SHP77 treated with DMSO at 0.1 percent for 48 hours (cell line): Measurements from ENCODE around the gene SNX20.

Experiments used
- DNase-seq: peaks from one replicate; lab custom pipeline; 2025; lab: John Stamatoyannopoulos, UW

SNX20 gene

DNA sequence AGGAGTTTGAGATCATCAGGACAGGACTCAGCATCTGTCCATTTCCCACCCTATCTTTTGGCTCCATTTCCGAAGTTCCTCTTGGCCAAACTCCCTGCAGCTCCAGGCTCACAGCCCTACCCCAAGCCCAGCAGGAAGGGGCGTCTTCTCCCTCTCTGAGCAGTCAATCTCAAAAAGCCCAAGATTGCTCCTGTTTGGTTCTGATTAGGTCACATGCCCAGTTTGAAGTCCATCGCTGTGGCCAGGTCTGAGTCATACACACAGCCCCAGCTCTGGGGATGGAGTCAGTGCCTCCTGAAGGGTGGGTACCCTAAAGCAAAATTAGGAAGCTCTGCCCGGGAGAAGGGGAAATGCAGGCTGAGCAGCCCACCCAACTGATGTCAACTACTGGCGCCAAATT lies 23.9 kb downstream of the SNX20 start:
- DNase-seq = no peak

DNA sequence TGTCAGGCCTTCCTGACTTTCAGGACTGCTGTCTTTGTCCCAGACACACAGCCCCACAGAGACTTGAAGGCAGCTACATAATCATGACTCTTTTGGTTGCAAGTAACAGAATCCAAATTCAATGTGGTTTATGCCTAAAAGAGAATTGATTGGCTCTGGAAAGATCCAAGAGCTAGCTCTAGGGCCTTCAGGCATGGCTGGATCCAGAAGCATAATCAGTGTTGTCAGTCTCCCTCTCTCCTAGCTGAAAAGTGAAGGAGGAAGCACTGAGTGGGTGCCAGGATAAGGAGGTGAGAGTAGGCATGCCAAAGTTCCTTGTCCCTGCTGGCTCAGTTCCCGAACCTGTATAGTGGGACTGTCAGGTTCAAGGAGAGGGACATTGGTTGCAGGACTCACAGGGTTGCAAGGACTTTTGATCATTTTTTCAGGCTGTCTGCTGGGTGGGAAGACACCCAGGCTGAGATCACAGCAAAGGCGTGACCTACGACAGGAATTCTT lies 25.5 kb downstream of the SNX20 start:
- no peak for DNase-seq

DNA sequence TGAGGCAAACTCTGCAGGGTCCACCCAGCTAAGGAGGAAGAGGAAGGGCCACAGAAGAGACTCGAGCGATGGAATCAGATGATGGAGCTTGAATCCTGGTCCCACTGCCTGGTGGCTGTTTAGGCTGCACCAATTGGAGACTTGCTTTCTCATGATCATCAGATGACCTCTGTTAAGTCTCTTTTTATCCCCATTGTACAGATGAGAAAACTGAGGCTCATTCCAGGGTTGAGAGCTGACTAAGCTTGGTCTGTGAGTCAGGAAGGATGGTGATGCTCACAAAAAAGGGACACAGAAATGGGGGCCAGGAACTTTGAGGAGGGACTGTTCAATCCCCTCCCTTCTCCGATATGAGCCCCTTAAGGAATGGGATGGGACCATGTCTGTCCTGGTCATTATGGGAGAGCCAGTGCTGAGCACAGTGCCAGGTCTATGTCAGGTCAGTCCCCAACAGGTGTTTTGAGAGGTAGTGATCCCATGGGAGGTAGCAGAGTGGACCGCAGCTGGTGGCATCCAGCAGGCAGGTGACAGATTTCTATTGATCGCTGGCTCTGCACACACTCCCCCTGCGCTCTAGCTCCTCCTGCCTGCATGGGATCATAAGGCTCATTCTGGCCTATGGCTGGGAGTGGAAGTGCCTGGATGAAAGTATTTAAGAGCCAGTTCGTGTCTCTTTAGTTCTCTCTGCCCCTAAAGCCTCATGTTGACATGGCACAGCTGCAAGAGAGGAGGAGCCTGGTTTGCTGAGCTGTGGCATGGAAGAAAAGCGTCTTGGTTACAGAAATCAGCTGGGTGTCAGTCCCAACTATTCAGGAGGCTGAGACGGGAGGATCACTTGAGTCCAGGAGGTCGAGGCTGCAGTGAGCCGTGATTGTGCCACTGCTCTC lies 27.2 kb downstream of the SNX20 start:
- DNase-seq = no peak

DNA sequence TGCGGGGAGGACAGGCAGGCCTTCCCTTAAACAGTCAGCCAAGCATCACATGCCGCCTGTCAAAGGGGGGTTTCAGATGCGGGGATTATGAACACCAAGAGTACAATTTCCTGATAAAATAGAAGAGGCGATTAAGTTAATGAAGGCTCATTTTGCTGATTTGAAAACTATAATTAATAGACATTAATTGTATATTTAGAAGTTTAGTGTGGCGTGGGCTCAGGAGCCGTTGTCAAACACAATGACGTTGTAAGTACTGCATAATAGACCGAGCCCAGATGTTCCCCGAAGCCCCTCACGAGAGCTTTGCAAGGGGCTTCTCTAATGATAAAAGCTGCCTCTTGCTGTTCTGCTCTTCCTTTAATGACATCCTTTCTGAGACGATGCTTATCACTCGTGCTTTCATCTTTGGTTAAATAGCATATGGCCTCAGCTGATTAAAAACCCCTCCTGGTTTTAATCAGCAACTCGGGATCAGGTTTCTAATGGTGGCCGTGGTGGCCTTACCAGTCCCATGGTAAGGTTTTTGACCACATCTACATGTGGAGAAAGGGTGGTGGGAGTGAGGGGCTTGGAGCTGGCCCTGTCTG lies 28.2 kb downstream of the SNX20 start:
- DNase-seq = no peak

DNA sequence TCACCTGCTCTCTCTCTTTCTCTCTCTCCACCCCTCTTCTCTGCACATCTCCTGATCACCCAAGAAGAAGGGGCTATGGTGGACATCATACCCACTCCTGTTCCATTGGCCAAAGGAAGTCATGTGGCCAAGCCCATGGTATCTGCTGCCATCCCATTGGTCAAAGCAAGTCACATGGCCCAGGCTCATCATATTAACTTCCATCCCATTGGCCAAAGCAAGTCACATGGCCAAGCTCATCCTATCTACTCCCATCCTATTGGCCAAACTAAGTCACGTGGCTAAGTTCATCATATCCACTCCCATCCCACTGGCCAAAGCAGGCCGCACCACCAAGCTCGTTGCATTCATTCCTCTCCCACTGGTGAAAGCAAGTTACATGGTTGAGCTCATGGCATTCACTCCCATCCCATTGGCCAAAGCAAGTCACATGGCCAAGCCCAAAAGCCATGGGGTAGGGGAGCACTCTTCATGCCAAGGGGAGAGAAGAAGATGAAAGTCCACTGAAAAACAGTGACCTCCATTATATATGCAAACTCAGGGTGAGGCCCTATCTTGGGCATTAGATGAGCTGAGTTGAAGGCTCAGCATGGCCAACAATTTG lies 29.2 kb downstream of the SNX20 start:
- DNase-seq = no peak

DNA sequence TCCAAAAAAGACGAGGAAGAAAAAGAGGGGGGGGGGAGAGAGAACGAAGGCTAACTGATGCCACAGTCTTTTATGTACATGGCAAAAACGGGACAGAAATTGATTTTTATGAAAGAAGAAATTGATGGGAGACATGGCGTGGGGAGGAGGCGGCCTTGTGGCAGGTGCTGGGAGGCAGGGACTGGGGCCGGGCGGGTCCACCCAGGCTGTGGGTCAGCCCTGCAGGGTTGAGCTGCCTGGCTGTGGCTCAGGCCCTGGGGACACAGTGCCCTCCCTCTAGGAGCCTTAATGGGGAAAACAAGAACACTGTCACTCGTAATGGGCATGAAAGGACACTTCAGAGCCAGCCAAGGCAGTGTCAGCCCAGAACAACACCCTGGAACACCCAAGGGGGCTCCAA lies 34.8 kb downstream of the SNX20 start:
- no peak for DNase-seq

DNA sequence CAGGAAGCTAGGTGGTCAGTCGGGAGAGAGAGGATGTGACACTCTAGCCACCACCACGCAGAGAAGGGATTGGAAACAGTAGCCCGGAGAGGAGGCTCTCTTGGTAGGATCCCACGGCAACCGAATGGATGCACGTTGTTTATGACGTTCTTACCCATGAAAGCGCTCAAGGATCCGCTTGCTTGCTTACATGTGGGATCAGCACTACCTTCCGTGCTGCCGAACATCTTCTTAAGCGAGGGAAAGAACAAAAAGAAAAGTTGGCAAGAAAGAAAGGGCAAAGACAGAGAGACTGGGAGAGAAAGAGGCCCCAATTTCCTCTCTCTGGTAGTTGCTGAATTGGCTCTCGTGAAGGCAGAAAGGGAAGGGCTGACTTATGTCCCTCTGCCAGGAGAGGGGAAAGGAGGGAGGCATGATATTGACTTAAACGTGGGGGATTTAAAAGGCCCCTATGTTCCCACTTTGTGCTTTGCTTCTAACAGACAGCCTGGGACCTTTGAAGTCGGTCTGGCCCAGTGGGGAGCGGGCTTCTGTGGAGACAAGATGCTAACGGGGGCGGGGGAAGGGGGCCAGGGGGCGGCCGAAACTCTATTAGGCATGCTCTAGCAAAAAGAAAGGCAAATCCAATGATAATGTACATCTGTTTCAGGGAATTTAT lies 35.4 kb downstream of the SNX20 start:
- DNase-seq = no peak

DNA sequence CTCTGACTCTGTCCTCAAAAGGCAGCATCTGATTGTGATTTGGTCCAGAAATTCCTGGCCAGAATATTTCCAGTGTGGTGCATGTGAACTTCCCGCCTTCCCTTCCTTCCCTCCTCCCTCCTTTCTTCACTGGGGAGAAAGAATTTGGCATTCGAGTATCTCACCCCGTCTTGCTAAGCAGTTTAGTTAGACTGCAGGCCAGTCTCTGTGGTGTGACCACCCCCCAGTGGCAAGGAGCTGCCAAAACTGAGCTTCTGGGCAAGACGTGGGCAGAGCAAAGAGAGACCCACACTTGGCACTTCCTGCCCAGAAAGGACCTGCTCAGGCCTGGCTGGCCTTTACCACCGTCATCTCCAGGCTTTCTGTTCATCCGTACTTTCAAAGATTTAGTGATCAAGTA lies 36.4 kb downstream of the SNX20 start:
- no peak for DNase-seq

DNA sequence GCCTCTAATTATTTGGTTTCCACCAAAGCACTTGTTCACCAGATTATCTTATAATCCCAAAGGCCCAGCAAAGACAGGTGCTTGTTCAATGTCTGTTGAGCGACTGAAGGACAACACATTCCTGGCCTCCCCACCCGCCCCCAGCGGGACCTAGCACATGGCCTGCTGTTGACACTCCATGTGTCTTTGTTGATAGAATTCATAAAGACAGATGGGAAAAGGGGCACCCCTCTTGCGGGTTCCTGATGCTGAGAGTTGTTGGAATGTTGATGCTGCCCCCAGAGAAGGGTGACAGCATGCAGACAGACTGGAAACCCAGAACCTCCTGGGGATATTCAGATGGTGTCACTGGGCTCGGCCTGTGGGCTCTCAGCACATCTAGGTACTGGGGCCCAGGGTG lies 36.9 kb downstream of the SNX20 start:
- DNase-seq = no peak

DNA sequence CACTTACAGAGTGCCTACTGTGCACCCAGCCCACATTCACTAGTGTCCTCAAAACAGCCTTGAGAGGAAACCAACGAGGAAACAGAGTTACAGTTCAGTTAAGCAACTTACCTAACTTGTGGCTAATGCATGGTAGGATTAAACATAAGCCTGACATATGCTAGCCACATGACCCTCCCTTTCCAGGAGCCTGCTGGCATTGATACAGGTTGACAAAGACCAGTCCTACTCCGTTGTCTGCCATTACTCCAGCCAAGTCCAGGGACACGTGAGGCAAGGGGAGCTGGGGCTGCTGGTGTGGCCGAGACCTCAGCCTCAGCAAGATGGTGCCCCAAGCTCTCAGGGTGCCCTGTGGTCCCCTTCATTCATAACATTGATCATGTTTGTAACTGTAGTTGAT lies 37.9 kb downstream of the SNX20 start:
- DNase-seq = no peak

DNA sequence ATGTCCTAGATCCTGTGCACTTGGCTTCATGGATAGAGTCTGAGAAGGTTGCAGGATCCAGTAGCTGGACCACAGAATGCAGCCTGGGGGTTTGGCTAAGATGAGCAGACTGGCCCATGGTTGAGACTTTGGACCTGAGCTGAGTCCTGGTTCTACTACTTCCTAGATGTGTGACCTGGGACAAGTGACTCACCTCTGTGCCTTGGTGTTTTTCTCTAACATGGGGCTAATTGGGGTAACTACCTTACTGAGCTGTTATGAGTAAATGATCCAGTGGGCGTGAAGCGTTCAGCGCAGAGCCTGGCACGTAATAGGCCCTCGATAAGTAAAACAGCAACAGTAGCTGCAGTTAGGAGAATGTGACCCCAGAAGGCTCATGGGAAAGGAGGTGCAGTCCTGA lies 38.8 kb downstream of the SNX20 start:
- DNase-seq = no peak

DNA sequence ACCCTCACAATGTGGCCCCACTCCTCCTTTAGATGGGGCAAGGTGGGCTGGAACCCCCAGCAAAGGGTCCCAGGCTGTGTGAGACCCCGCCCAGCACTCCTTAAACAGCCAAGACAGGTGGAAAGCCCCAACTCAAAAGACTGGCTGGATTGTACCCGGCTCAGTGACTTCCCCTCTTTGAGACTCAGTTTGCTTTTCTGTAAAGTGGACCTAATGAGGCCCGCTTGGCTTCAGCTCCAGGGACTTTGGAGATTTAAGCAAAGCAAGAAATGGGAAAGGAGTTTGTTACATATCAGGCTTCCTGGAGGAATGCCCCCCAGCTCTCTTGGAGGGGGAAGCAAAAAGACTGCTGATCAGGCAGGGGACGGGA lies 39.3 kb downstream of the SNX20 start:
- DNase-seq = no peak

DNA sequence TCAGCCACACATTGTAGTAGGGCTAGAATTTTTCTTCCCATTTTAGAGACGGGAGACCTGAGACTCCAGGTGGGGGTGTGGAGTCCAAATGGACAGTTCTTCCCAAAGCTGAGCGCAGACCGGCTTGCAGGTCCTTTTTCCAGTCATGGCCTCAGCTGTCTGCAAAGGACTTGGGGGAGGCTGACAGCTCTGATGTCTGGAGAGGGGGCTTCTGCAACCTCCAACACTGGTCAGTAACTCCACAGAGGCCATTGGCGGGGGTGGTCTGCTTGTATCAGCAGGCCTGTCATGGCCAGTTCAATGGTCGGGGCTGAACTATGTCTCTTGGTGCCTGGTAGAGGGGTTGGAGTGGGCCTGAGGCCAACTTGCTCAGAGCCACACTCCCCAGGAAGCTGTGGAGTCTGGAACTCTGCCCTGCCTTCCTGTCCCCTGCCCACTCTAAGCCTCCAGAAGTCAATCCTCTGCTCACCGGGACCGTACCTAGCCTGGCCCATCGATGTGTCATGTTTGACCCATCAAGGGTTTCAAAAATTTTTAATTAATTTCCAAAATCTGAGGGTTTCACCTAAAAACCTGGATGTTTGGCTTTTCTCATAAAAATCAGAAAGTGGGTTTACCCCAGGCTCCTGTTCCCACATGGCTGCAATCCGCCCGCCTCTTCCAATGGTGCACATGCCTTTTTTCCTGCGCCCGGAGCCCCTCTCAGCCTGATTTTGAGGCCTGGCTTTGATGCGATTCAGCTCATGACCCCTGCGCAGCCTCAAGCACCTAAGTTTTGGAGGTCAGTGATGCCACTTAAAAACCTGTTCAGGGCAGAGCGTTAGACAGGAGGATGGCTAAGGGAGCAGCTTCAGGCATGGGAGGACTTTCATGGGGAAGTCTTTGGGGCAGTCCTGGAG lies 39.9 kb downstream of the SNX20 start:
- no peak for DNase-seq

DNA sequence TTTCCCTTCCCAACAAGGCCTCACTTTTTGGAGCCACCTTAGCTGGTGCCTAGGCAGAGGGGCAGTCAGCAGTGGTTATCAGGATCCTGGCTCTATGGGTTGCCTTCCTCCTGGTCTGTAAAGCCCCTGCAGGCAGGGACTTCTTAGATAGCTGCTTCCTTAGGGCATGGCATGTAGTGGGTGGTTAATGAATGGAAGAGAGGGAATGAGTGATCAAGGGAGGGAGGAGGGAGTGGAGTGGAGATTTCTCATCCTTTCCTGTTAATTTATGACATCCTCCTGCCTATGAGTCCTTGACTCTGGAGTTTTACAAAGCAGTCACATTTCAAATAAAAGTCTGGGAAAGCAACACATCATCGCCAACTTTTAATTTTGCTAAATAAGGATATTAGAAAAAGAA lies 40.7 kb downstream of the SNX20 start:
- no peak for DNase-seq

DNA sequence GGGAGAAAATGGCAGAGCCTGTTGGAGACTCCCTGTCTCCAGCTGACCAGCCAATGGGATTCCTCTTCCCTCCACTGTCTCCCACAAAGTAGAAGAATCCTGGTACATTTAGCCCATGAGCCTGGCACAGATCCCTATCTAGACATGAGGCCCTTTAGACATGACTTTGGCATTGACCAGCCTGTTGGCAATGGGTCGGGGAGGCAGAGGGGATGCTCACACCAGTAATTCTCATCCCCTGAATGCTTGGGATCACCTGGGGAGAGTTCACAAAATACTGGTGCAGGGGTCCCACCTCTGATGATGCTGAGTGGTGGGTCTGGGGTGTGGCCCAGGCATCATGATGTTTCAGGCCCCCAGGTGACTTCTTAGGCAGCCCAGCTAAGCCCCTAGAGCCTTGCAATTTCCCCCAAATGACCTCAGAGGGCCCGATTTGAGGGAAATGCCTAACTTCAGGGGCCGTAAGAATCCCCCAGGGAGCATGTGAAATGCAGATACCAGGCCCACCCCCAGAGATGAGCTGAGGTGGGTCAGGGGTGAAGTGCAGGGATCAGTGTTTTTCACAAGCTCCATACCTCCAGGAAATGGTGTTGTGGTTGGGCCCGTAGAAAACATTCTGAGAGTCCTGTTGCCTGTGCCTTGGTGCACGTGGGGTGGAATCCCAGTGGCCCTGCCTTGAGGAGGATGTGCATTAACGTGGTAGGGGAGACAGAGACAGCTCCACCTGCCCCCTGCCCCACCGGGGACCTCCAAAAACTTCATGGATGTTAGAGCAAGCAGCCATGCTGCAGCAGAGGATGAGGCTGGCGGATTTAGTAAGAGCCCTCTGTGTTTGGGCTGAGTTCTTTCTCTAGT lies 42.1 kb downstream of the SNX20 start:
- DNase-seq = no peak

DNA sequence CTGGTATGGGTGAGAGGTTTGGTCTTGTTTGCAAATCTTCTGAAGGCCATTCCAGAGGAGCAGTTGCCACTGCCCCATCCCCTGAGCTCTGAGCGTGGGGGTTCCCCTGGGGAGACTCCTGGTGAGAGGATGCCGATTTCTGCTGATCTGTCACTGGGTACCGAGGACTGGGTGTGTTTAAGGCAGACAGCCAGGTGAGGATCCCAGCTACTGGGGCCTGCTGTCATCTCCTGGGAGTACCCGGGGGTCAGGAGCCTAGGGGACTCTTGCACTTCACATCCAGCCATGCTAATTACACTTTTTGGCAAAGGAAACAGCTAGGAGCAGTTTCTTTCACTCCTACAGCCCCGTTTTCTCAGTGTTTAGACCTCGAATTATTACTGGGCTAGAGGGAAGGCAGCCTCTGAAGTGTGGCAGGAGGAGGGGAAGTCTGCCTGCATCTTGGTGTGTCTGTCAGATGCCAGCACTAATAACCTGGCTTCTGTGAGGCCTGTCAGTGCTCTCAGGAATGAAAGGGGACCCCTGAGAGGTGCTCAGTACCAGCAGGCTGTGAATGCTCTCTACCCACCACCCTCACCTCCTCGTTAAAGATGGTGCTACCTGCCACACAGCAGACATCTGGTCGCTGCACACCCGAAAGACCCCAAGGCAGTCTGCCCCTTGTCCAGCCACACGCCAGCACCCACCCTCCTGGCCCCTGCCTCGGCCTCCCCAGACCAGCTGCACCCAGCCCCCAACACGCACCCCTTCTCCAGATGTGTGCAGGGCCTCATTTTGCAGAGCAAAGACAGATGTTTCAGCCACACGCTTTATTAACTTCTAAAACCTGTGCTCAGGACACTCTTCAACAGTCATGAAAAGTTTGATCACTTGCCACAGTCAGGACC lies 43.2 kb downstream of the SNX20 start:
- no peak for DNase-seq

DNA sequence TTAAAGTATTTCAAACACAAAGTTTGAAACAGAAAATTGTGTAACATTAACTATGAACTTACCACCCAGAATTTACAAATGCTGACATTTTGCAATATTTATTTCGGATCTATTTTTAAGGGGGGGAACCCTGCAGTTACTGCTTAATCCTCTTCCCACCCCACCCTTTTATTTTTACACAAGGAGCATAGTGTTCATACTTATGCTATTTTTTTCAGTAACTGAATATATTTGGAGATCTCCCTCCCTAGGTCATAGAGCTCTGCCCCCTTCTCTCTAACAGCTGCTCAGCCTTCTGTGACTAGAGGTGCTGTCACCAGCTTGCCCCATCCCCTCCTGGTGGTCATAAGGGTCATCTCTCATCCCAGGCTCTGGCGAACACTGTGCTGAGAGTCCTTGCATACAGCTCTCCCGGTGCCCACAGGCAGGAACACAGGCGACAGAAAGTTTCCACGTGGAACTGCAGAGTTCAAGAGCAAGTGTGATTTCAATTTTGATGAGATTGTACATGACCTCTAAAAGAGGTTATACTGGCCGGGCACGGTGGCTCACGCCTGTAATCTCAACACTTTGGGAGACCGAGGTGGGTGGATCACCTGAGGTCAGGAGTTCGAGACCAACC lies 44.2 kb downstream of the SNX20 start:
- no peak for DNase-seq

DNA sequence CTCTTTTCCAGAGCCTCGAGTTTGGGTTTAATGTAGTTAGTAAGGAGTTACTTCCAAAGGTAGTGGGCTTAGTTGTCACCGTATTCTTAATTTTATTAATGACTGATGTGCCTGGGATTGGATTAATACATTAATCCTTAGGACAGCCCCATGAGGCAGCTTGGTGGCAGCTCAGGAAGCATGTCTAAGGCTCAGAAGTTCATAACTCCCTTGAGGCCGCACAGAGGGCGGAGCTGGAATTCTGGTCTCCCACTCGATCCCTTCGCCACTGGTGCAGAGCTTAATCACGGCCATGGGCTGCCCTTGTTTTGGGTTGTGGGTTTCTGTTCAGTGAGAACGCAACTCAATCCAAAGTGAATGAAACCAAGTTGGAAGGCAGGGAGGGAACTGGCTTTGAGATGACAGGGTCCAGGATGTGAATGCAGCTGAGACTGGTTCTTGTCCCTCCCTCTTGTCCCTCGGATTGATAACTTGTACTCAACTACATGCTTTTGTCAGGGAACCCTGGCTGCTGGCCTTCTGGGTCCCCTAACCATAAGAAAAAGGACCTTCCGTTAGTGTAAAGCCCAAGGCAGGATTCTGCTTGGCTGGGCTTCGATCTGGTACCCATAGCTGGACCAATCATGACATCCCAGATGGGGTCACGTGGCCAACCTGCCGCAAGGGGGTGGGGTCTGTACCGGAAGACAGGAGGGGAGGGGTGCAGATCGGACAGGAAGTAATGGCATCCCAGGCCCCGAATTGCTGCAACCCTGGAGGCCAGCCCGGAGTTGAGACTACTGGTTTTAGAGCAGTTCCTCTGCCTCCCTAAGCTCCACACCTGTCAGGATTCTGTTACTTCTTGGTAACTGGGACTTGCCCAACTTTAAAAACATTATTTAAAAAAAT lies 45.4 kb downstream of the SNX20 start:
- no peak for DNase-seq
